Embryonic facial prominence (tissue), 1 donor: ENCODE results near the gene SERPINE1.
"Not testable (repeated sequence)": the region's sequence is repeated elsewhere in the genome, so short reads cannot be mapped to it uniquely, and the experiment has no call there.

Source experiments
- DNase-seq: peaks from one replicate; pipeline ENCODE4 v3.0.0-alpha.2; 2016; ENCODE audit errors: extremely low spot score

The SERPINE1 gene

GRCh38 chr7:101126651-101127459 lies at the start of gene SERPINE1:
Gene SERPINE1, plus strand, starts transcription at chr7:101127104. Its CDS starts 1,290 bp downstream, at chr7:101128394.
- peak; percentile 82 for DNase-seq

- peak; percentile 61 for DNase-seq
Measured at GRCh38 chr7:101077303-101078086, 49.4 kb upstream of the SERPINE1 start.

DNA sequence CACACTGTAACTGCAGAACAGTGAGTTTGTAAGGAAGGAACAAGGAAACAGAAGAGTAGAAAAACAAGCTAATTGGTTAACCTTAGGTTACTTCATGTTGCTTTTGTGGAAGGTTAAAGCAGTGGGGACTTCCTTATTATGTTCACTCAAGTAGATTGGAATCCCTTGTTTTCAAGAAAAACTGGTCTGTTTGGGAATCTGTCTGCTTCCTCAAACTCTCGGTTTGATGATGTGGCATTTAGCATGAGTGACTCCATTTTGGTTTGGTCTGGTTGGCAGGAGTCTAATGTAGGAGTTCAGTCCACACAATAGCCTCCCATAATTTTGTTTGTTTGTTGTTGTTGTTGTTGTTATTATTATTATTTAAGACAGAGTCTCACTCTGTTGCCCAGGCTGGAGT lies 45.5 kb upstream of the SERPINE1 start:
- DNase-seq, result no peak

GRCh38 chr7:101084865-101085161 lies 42.1 kb upstream of the SERPINE1 start:
- no peak for DNase-seq

GRCh38 chr7:101085162-101085964 lies 41.5 kb upstream of the SERPINE1 start, which contains the start of gene TRIM56:
Gene TRIM56, plus strand, starts transcription at chr7:101085481. Its CDS starts 1,832 bp downstream, at chr7:101087313.
- DNase-seq, result no peak

GRCh38 chr7:101087334-101088068 lies 39.4 kb upstream of the SERPINE1 start:
- DNase-seq, result no peak

GRCh38 chr7:101088069-101088425 lies 38.9 kb upstream of the SERPINE1 start:
- DNase-seq, result no peak

DNA sequence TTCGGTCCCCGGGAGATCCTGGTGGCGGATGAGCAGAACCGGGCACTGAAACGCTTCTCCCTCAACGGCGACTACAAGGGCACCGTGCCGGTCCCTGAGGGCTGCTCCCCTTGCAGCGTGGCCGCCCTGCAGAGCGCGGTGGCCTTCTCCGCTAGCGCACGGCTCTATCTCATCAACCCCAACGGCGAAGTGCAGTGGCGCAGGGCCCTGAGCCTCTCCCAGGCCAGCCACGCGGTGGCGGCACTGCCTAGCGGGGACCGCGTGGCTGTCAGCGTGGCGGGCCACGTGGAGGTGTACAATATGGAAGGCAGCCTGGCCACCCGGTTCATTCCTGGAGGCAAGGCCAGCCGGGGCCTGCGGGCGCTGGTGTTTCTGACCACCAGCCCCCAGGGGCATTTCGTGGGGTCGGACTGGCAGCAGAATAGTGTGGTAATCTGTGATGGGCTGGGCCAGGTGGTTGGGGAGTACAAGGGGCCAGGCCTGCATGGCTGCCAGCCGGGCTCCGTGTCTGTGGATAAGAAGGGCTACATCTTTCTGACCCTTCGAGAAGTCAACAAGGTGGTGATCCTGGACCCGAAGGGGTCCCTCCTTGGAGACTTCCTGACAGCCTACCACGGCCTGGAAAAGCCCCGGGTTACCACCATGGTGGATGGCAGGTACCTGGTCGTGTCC lies 37.9 kb upstream of the SERPINE1 start:
- DNase-seq, result no peak

DNA sequence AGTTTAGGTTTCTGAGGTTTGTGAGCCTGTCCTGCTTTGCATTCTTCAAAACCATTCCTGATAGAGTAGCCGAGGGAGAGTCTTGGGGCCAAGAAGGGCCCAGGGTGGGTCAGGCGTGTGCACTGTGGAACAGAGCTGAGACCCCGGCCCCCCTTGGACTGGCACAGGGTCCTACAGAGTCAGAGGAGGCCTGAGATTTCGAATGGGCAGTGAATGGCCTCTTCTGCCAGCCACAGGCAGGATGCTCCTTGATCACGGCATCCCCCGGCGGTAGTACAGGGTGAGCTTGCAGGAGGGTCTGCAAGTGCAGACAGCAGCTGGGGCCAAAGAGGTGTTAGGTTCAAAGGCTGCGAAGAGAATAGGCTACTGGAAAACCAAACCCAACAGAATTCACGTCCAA lies 37.0 kb upstream of the SERPINE1 start:
- no peak for DNase-seq

DNA sequence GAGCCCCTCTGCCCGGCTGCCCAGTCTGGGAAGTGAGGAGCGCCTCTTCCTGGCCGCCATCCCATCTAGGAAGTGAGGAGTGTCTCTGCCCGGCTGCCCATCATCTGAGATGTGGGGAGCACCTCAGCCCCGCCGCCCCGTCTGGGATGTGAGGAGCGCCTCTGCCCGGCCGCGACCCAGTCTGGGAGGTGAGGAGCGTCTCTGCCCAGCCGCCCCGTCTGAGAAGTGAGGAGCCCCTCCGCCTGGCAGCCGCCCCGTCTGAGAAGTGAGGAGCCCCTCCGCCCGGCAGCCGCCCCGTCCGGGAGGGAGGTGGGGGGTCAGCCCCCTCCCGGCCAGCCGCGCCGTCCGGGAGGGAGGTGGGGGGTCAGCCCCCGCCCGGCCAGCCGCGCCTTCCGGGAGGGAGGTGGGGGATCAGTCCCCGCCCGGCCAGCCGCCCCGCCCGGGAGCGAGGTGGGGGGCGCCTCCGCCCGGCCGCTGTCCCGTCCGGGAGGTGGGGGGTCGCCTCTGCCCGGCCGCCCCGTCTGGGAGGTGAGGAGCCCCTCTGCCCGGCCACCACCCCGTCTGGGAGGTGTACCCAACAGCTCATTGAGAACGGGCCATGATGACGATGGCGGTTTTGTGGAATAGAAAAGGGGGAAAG lies 34.5 kb upstream of the SERPINE1 start:
- DNase-seq, result not testable (repeated sequence)

- DNase-seq, result no peak
Measured at GRCh38 chr7:101093906-101094305, 33.0 kb upstream of the SERPINE1 start.

GRCh38 chr7:101094376-101094775 lies 32.5 kb upstream of the SERPINE1 start:
- DNase-seq, result no peak

DNA sequence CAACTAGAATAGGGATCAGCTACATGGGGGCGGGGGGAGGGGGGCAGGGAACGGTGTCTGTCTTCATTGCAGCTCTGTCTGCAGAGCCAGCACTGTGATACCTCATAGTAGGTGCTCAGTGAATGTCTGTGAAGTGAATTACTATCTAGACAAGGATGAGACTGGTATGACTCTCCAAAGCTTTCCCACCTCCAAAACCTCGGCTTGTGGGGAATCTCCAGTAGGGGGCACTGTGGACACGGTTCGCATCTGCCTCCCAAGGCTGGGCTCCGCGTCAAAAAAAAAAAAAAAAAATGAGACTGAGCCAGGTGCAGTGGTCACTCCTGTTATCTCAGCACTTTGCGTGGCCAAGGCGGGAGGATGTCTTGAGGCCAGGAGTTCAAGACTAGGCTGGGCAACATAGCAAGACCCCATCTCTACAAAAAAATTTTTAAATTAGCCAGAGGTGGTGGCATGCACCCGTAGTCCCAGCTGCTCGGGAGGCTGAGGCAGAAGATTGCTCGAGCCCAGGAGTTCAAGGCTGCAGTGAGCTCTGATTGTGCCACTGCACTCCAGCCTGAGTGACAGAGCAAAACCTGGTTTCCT lies 32.0 kb upstream of the SERPINE1 start:
- DNase-seq, result no peak

- DNase-seq, result no peak
Measured at GRCh38 chr7:101096331-101096956, 30.5 kb upstream of the SERPINE1 start.

GRCh38 chr7:101096957-101097347 lies 30.0 kb upstream of the SERPINE1 start:
- no peak for DNase-seq

GRCh38 chr7:101097561-101097960 lies 29.3 kb upstream of the SERPINE1 start:
- no peak for DNase-seq

DNA sequence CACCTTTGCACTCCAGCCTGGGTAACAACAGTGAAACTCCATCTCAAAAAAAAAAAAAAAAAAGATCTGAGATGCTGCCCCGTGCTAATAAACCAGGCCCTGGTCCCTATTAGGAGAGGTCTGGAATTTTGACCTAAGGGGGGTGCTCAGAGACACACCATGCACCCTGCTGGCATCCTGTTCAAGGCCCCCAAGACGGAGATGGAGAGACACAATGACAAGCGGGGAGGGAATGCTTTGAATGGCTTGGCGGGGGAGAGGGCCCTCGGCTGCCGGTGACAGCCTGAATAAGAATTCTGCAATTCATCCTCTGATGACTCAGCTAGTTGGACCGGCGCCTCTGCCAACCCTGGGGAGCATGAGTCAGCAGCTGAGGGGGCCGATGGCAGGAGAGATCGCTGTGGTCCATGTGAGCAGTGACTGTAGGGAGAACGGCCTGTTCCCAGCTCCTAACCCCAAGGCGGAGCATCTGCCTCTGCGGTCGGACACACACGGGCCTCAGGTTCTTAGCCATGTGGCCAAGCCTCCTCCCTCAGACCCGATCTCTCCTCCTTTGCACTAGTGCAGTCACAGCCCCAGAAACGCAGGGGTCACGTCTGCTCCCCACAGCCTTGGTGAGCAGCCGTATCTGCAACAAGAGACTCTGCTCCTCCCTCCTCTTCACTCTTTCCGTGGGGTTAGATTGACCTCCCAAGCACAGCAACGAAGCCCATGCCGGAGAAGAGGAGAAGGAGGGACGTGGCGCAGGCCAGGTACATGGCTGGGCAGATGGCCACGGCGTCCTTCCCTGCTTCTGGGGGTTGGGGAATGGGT lies 26.7 kb upstream of the SERPINE1 start:
- peak; percentile 61 for DNase-seq
